ENCODE measurements around the gene FSTL4.

FSTL4 gene

GRCh38 chr5:133496631-133497030 lies 115.7 kb downstream of the FSTL4 start:
- CTCF ChIA-PET: no interaction called here
- POLR2A ChIA-PET: no interaction called here
- WGBS (ENCODE audit: insufficient coverage): 96% methylated on average over 7 of the region's 7 CpGs
- no peak for DNase-seq
- no peak overlapping the region for H3K4me3 ChIP-seq (ENCODE audit: control insufficient read depth in 1 of 7, extremely low read depth in 1 of 7, insufficient read depth in 4 of 7, low read depth in 2 of 7, low read length in 6 of 7)
- H3K9me3 ChIP-seq (ENCODE audit: control extremely low read depth in 1 of 5, control insufficient read depth in 4 of 5, insufficient read depth in 2 of 5, low read depth in 1 of 5, low read length in 4 of 5): no peaks in the 10 kb centered on the region
- H3K27ac ChIP-seq (ENCODE audit: insufficient read depth in 1 of 2, low read depth in 1 of 2, low read length in 2 of 2, poor library complexity in 1 of 2, severe bottlenecking in 2 of 2): no peak overlapping the region
- H3K27me3 ChIP-seq (replicated peaks in 2 of 5; ENCODE audit: control insufficient read depth in 4 of 5, insufficient read depth in 5 of 5, low read length in 4 of 5): peaks cover 0 to 2% (median 0%) of the 10 kb centered on the region in 5 experiments
- H3K4me1 ChIP-seq (ENCODE audit: control extremely low read depth in 1 of 4, control insufficient read depth in 4 of 4, insufficient read depth in 4 of 4, low read length in 3 of 4): no peaks in the 10 kb centered on the region
- H3K36me3 ChIP-seq (ENCODE audit: control insufficient read depth in 4 of 4, insufficient read depth in 4 of 4, low read length in 3 of 4): no peaks in the 10 kb centered on the region

DNA sequence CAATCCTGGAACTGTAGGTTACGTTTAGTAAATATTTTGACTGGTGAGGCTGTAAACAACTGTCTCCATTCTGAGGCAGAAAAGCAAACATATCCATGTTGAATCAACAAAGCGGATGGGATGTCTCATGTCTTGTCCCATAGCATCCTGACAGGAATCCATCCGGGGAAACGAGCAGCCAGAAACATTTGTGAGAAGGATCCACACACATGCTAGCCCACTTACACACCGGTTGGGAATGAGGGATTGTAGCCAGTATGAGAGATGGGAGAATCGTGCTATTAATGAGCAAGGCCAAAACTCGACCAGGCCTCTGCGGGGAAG lies 117.5 kb downstream of the FSTL4 start:
- 98% methylated on average over 6 of the region's 8 CpGs for WGBS (ENCODE audit: insufficient coverage)
- Histone ChIP-seq H3K4me3 (ENCODE audit: control insufficient read depth in 1 of 7, extremely low read depth in 1 of 7, insufficient read depth in 4 of 7, low read depth in 2 of 7, low read length in 6 of 7) (no peak overlapping the region), H3K4me1 (ENCODE audit: control extremely low read depth in 1 of 4, control insufficient read depth in 4 of 4, insufficient read depth in 4 of 4, low read length in 3 of 4) (no peaks in the 10 kb centered on the region), H3K36me3 (ENCODE audit: control insufficient read depth in 4 of 4, insufficient read depth in 4 of 4, low read length in 3 of 4) (no peaks in the 10 kb centered on the region), H3K27me3 (replicated peaks in 2 of 5; ENCODE audit: control insufficient read depth in 4 of 5, insufficient read depth in 5 of 5, low read length in 4 of 5) (no peaks in the 10 kb centered on the region), H3K9me3 (ENCODE audit: control extremely low read depth in 1 of 5, control insufficient read depth in 4 of 5, insufficient read depth in 2 of 5, low read depth in 1 of 5, low read length in 4 of 5) (peaks cover 0 to 6% (median 0%) of the 10 kb centered on the region in 5 experiments), H3K27ac (ENCODE audit: insufficient read depth in 1 of 2, low read depth in 1 of 2, low read length in 2 of 2, poor library complexity in 1 of 2, severe bottlenecking in 2 of 2) (no peak overlapping the region)
- ChIA-PET POLR2A (no interaction called here), CTCF (no interaction called here)
- no peak for DNase-seq

- 91% methylated on average over 5 of the region's 6 CpGs for WGBS (ENCODE audit: insufficient coverage)
- DNase-seq: no peak
- no peaks in the 10 kb centered on the region for H3K27me3 ChIP-seq (replicated peaks in 2 of 5; ENCODE audit: control insufficient read depth in 4 of 5, insufficient read depth in 5 of 5, low read length in 4 of 5)
- no peaks in the 10 kb centered on the region for H3K36me3 ChIP-seq (ENCODE audit: control insufficient read depth in 4 of 4, insufficient read depth in 4 of 4, low read length in 3 of 4)
- POLR2A ChIA-PET: no interaction called here
- CTCF ChIA-PET: no interaction called here
- H3K27ac ChIP-seq (ENCODE audit: insufficient read depth in 1 of 2, low read depth in 1 of 2, low read length in 2 of 2, poor library complexity in 1 of 2, severe bottlenecking in 2 of 2): no peak overlapping the region
- H3K4me3 ChIP-seq (ENCODE audit: control insufficient read depth in 1 of 7, extremely low read depth in 1 of 7, insufficient read depth in 4 of 7, low read depth in 2 of 7, low read length in 6 of 7): no peak overlapping the region
- peaks cover 0 to 6% (median 0%) of the 10 kb centered on the region in 5 experiments for H3K9me3 ChIP-seq (ENCODE audit: control extremely low read depth in 1 of 5, control insufficient read depth in 4 of 5, insufficient read depth in 2 of 5, low read depth in 1 of 5, low read length in 4 of 5)
- H3K4me1 ChIP-seq (ENCODE audit: control extremely low read depth in 1 of 4, control insufficient read depth in 4 of 4, insufficient read depth in 4 of 4, low read length in 3 of 4): no peaks in the 10 kb centered on the region
Measured at GRCh38 chr5:133494232-133494922, 118.0 kb downstream of the FSTL4 start.

DNA sequence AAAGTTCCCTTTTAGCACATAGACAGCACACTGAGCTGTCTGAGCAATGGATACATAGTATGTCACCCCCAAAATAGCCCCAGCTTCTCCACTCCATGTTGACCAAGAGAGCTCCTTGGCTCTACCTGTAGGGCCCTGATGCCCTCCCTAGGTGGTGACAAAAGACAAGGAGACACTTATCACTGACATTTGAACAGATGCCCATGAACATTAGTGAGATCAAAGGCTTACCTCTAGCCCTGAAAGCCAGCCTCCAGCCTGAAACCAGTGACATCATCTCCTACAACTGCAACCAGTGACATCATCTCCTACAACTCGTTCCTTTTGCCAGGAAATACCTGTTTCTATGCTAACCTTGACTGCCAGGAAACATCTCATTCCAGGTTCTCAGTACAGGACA lies 122.7 kb downstream of the FSTL4 start:
- Histone ChIP-seq H3K4me3 (ENCODE audit: control insufficient read depth in 1 of 7, extremely low read depth in 1 of 7, insufficient read depth in 4 of 7, low read depth in 2 of 7, low read length in 6 of 7) (no peak overlapping the region), H3K36me3 (ENCODE audit: control insufficient read depth in 4 of 4, insufficient read depth in 4 of 4, low read length in 3 of 4) (no peaks in the 10 kb centered on the region), H3K9me3 (ENCODE audit: control extremely low read depth in 1 of 5, control insufficient read depth in 4 of 5, insufficient read depth in 2 of 5, low read depth in 1 of 5, low read length in 4 of 5) (peaks cover 0 to 6% (median 0%) of the 10 kb centered on the region in 5 experiments), H3K4me1 (ENCODE audit: control extremely low read depth in 1 of 4, control insufficient read depth in 4 of 4, insufficient read depth in 4 of 4, low read length in 3 of 4) (no peaks in the 10 kb centered on the region), H3K27ac (ENCODE audit: insufficient read depth in 1 of 2, low read depth in 1 of 2, low read length in 2 of 2, poor library complexity in 1 of 2, severe bottlenecking in 2 of 2) (no peak overlapping the region), H3K27me3 (replicated peaks in 2 of 5; ENCODE audit: control insufficient read depth in 4 of 5, insufficient read depth in 5 of 5, low read length in 4 of 5) (peaks cover 0 to 8% (median 3%) of the 10 kb centered on the region in 5 experiments)
- ChIA-PET POLR2A (no interaction called here), CTCF (no interaction called here)
- 44% methylated on average over 1 of the region's 1 CpG for WGBS (ENCODE audit: insufficient coverage)
- DNase-seq: no peak

DNA sequence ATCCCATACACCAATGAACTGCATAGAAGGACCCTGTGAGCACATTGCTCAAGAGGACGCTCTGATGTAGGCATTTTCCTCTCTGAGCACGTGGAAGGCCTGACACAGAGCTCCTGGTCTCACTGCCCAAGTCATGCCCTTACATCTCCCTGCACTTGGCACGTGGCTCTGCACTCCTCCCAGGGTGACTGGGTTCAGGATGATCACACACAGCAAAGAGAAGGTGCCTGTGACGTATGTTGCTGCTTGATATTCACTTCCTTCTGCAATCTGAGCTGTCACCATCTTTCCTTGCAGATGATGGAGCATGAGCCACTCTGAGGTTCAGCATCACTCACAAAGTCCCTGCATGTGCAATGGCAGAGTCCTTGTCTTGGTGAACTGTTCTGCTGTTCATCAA lies 125.2 kb downstream of the FSTL4 start:
- Histone ChIP-seq H3K9me3 (ENCODE audit: control extremely low read depth in 1 of 5, control insufficient read depth in 4 of 5, insufficient read depth in 2 of 5, low read depth in 1 of 5, low read length in 4 of 5) (peaks cover 0 to 6% (median 1%) of the 10 kb centered on the region in 5 experiments), H3K4me1 (ENCODE audit: control extremely low read depth in 1 of 4, control insufficient read depth in 4 of 4, insufficient read depth in 4 of 4, low read length in 3 of 4) (no peaks in the 10 kb centered on the region), H3K36me3 (ENCODE audit: control insufficient read depth in 4 of 4, insufficient read depth in 4 of 4, low read length in 3 of 4) (no peaks in the 10 kb centered on the region), H3K27me3 (replicated peaks in 2 of 5; ENCODE audit: control insufficient read depth in 4 of 5, insufficient read depth in 5 of 5, low read length in 4 of 5) (peaks cover 0 to 10% (median 3%) of the 10 kb centered on the region in 5 experiments), H3K27ac (ENCODE audit: insufficient read depth in 1 of 2, low read depth in 1 of 2, low read length in 2 of 2, poor library complexity in 1 of 2, severe bottlenecking in 2 of 2) (no peak overlapping the region), H3K4me3 (ENCODE audit: control insufficient read depth in 1 of 7, extremely low read depth in 1 of 7, insufficient read depth in 4 of 7, low read depth in 2 of 7, low read length in 6 of 7) (no peak overlapping the region)
- CTCF ChIA-PET: no interaction called here
- POLR2A ChIA-PET: no interaction called here
- no peak for DNase-seq
- 68% methylated on average over 4 of the region's 4 CpGs for WGBS (ENCODE audit: insufficient coverage)

DNA sequence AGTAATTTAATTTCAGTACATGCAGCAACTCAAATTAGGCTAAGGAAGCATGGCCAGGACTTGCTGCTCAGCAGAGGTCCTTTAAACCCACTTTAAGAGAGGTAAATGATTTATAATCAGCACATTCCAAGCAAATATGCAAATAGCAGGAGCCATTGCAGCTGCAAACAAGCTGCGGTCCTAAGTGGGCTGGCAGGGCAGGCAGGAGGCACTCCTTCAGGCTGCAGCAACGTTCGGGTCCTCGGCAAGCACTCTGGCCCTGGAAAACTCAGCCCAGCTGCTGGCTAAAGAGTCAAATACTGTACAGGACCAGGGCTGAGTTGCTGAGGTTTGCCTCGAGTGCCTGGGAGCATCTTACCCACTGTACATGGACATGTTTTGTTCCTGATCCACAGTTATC lies 126.9 kb downstream of the FSTL4 start:
- DNase-seq: no peak
- H3K27me3 ChIP-seq (replicated peaks in 2 of 5; ENCODE audit: control insufficient read depth in 4 of 5, insufficient read depth in 5 of 5, low read length in 4 of 5): peaks cover 0 to 11% (median 3%) of the 10 kb centered on the region in 5 experiments
- H3K4me1 ChIP-seq (ENCODE audit: control extremely low read depth in 1 of 4, control insufficient read depth in 4 of 4, insufficient read depth in 4 of 4, low read length in 3 of 4): no peaks in the 10 kb centered on the region
- CTCF ChIA-PET: no interaction called here
- no peak overlapping the region for H3K4me3 ChIP-seq (ENCODE audit: control insufficient read depth in 1 of 7, extremely low read depth in 1 of 7, insufficient read depth in 4 of 7, low read depth in 2 of 7, low read length in 6 of 7)
- no peak overlapping the region for H3K27ac ChIP-seq (ENCODE audit: insufficient read depth in 1 of 2, low read depth in 1 of 2, low read length in 2 of 2, poor library complexity in 1 of 2, severe bottlenecking in 2 of 2)
- H3K9me3 ChIP-seq (ENCODE audit: control extremely low read depth in 1 of 5, control insufficient read depth in 4 of 5, insufficient read depth in 2 of 5, low read depth in 1 of 5, low read length in 4 of 5): peaks cover 0 to 3% (median 0%) of the 10 kb centered on the region in 5 experiments
- WGBS (ENCODE audit: insufficient coverage): 75% methylated on average over 5 of the region's 5 CpGs
- POLR2A ChIA-PET: no interaction called here
- H3K36me3 ChIP-seq (ENCODE audit: control insufficient read depth in 4 of 4, insufficient read depth in 4 of 4, low read length in 3 of 4): no peaks in the 10 kb centered on the region

GRCh38 chr5:133483406-133484090 lies 128.8 kb downstream of the FSTL4 start:
- Histone ChIP-seq H3K9me3 (ENCODE audit: control extremely low read depth in 1 of 5, control insufficient read depth in 4 of 5, insufficient read depth in 2 of 5, low read depth in 1 of 5, low read length in 4 of 5) (peaks cover 0 to 2% (median 0%) of the 10 kb centered on the region in 5 experiments), H3K4me1 (ENCODE audit: control extremely low read depth in 1 of 4, control insufficient read depth in 4 of 4, insufficient read depth in 4 of 4, low read length in 3 of 4) (peaks cover 0 to 2% (median under 1%) of the 10 kb centered on the region in 4 experiments), H3K4me3 (ENCODE audit: control insufficient read depth in 1 of 7, extremely low read depth in 1 of 7, insufficient read depth in 4 of 7, low read depth in 2 of 7, low read length in 6 of 7) (no peak overlapping the region), H3K36me3 (ENCODE audit: control insufficient read depth in 4 of 4, insufficient read depth in 4 of 4, low read length in 3 of 4) (no peaks in the 10 kb centered on the region), H3K27ac (ENCODE audit: insufficient read depth in 1 of 2, low read depth in 1 of 2, low read length in 2 of 2, poor library complexity in 1 of 2, severe bottlenecking in 2 of 2) (no peak overlapping the region), H3K27me3 (replicated peaks in 2 of 5; ENCODE audit: control insufficient read depth in 4 of 5, insufficient read depth in 5 of 5, low read length in 4 of 5) (peaks cover 0 to 9% (median 3%) of the 10 kb centered on the region in 5 experiments)
- ChIA-PET POLR2A (no interaction called here), CTCF (no interaction called here)
- DNase-seq: no peak
- 100% methylated on average over 5 of the region's 5 CpGs for WGBS (ENCODE audit: insufficient coverage)

Measured in common myeloid progenitor, CD34-positive (primary cell).